HFFc6 (cell line): Measurements from ENCODE around the gene BRD4. TPM values are rescaled to one million over a fixed set of nuclear protein-coding genes. Genes with fewer than 3 reads are reported as not detected.
A peak's percentile ranks its signal among the peaks of the same experiment; 100 is the strongest.

Source experiments
- DNase-seq: peaks from one replicate; pipeline ENCODE4 v3.0.0-alpha.2; 2018
- H3K27ac Mint-ChIP-seq: 2 replicates; pipeline ENCODE4 v1.8.0; 2020; ENCODE audit warnings: mild to moderate bottlenecking, mixed read lengths
- H3K27me3 Mint-ChIP-seq: 2 replicates; pipeline ENCODE4 v1.8.0; 2021; ENCODE audit warnings: mild to moderate bottlenecking, moderate library complexity, mixed read lengths; ENCODE audit not compliant: insufficient read depth
- H3K36me3 Mint-ChIP-seq: 2 replicates; pipeline ENCODE4 v1.8.0; 2021; ENCODE audit warnings: low read depth, mixed read lengths
- H3K4me1 Mint-ChIP-seq: 2 replicates; pipeline ENCODE4 v1.8.0; 2020; ENCODE audit warnings: low read depth, mixed read lengths
- H3K4me3 Mint-ChIP-seq: 2 replicates; pipeline ENCODE4 v1.8.0; 2020; ENCODE audit warnings: mild to moderate bottlenecking, moderate library complexity, mixed read lengths
- H3K9me3 Mint-ChIP-seq: 2 replicates; pipeline ENCODE4 v1.8.0; 2020; ENCODE audit warnings: mild to moderate bottlenecking, mixed read lengths
- total RNA-seq, 6 experiments: library from RNA; stranded (reverse); fragmentation: NEBNext Ultra II Directional; extraction: Animal tissue kit (Norgen Biotek cat#: 25700); gene quantifications; 2 replicates in 1 of 6; 3 replicates in 5 of 6; pipeline ENCODE4 v1.2.3, GENCODE V29; 2021
- TF ChIP-seq, protein P1 (sequence below): fragments of 200-600 bp; sonication (generic); IDR thresholded peaks from 2 replicates; pipeline ENCODE4 v1.5.0; 2021; ENCODE audit warnings: antibody characterized with exemption, mild to moderate bottlenecking

The BRD4 gene
- total RNA-seq, 6 experiments from 2014 or later = 74.9 to 85.2 (median 81.5) TPM

DNA sequence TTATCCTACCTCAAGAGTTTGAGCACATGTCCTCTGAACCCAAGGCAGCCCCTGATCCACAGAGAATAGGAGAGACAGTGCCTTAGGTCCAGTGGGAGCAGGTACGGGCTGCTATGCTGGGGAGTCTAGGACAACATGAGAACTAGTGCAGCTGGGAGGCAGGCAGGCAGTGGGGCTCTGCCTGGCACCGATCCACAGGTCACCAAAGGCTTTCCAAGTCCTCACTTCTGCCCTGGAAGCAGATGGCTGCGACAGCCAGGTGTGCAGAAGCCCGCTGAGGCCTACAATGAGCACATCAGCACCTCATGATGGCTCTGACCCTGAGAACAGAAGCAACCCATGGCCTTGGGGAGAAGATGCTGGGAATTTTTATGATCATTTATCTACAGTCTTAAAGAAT, 70.3 kb downstream of the BRD4 start:
- no peaks in the 10 kb centered on the region for H3K9me3 Mint-ChIP-seq
- TF ChIP-seq, protein P1, sequence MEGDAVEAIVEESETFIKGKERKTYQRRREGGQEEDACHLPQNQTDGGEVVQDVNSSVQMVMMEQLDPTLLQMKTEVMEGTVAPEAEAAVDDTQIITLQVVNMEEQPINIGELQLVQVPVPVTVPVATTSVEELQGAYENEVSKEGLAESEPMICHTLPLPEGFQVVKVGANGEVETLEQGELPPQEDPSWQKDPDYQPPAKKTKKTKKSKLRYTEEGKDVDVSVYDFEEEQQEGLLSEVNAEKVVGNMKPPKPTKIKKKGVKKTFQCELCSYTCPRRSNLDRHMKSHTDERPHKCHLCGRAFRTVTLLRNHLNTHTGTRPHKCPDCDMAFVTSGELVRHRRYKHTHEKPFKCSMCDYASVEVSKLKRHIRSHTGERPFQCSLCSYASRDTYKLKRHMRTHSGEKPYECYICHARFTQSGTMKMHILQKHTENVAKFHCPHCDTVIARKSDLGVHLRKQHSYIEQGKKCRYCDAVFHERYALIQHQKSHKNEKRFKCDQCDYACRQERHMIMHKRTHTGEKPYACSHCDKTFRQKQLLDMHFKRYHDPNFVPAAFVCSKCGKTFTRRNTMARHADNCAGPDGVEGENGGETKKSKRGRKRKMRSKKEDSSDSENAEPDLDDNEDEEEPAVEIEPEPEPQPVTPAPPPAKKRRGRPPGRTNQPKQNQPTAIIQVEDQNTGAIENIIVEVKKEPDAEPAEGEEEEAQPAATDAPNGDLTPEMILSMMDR = no peak
- no peak overlapping the region for H3K4me3 Mint-ChIP-seq
- H3K36me3 Mint-ChIP-seq = peaks cover 17% of the 10 kb centered on the region; the same call in 1 of the 2 replicates
- H3K4me1 Mint-ChIP-seq = peaks cover 15% of the 10 kb centered on the region
- H3K27me3 Mint-ChIP-seq = peaks cover 5% of the 10 kb centered on the region
- no peak for DNase-seq
- no peak overlapping the region for H3K27ac Mint-ChIP-seq

DNA sequence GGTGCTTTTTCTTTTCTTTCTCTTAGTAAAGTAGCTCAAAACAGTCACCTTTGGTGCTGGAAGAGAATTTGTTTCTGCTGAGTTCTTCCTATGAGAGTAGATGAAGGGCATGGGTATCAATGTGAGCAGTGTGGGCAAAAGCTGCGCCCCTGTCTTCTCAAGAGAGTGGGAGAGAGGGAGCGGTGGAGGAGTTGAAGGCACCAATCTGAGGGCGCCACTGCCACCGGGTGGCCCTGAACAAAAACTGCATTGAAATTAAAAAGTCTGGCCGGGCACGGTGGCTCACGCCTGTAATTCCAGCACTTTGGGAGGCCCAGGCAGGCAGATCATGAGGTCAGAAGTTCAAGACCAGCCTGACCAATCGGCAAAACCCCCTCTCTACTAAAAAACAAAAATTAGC, 71.4 kb downstream of the BRD4 start:
- Mint-ChIP-seq H3K9me3 (no peaks in the 10 kb centered on the region), H3K27ac (peak overlapping the region; percentile 46), H3K36me3 (peaks cover 23% of the 10 kb centered on the region), H3K4me3 (no peak overlapping the region), H3K4me1 (peaks cover 7% of the 10 kb centered on the region), H3K27me3 (peaks cover 5% of the 10 kb centered on the region)
- no peak for DNase-seq
- TF ChIP-seq, protein P1 = peak; percentile 61

DNA sequence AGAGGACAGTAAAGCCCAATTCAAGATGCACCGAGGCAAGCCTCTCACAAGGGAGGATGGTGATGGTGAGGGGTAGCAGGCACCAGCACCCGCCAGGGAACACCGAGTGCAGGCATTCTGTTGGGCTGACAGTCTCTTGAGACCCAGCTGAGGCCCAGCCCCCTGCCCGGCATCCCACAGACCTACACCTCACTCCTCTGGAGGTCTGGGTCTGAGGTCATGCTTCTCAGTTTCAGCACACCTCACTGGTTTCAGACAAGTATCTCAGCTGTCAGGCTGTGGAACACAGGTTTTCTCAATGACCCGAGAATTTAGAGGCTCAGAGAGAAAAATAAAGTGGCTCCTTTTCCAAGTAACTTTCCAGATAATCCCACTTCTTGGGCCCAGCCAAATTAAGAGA, 72.4 kb downstream of the BRD4 start:
- no peak overlapping the region for H3K4me3 Mint-ChIP-seq
- peaks cover 21% of the 10 kb centered on the region for H3K36me3 Mint-ChIP-seq
- no peaks in the 10 kb centered on the region for H3K4me1 Mint-ChIP-seq
- DNase-seq = no peak
- TF ChIP-seq, protein P1 = no peak
- no peaks in the 10 kb centered on the region for H3K9me3 Mint-ChIP-seq
- no peak overlapping the region for H3K27ac Mint-ChIP-seq
- peaks cover 5% of the 10 kb centered on the region for H3K27me3 Mint-ChIP-seq

DNA sequence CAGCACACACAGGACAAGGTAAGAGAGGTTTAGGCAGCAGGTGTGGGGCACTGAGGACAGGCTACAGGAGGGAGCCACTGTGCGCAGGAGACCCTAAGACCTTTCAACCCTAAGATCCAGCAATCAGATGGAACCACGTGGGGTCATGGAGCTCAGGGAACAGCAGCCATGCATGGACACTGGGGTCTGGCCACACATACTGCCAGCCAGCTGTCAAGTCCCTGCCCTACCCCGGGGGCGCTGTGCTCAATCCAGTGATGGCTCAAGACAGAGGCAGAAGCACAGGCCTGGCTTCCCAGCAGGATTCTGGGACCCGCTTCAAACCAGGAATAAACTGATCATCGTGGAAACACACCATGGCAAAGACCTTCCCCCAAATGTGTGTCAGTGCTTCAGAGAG, 74.6 kb downstream of the BRD4 start:
- no peak overlapping the region for H3K4me3 Mint-ChIP-seq

DNA sequence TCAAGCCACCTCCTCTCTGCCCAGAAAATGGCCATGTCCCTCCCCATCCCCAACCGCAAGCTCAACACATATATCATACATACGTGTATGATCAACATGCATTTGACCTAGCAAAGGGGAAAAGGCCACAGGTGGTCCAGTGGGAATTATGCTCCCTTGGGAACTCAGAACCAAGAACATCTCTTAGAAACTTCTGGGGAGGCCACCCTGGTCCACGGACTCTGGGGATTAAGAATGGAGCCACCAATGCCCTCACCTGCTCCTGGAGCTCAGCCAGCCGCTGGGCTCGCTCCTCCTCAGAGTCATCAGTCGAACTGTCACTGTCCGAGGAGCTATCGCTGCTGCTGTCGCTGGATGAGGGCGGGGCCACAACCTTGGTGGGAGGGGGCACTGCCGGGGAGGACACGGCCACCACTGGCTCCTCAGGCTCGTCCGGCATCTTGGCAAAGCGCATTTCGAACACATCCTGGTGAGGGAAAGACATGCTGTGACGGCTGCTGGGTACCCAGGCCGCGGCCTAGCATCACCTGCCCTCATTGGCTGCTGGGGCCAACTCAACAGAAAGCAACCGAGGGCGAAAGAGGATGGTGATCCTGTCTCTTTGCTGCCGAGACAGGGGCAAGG, 75.5 kb downstream of the BRD4 start:
- TF ChIP-seq, protein P1 = no peak
- H3K27me3 Mint-ChIP-seq = peaks cover 7% of the 10 kb centered on the region
- no peak for DNase-seq
- H3K4me3 Mint-ChIP-seq = no peak overlapping the region
- no peaks in the 10 kb centered on the region for H3K9me3 Mint-ChIP-seq
- peaks cover 20% of the 10 kb centered on the region for H3K4me1 Mint-ChIP-seq
- no peak overlapping the region for H3K27ac Mint-ChIP-seq
- peaks cover 31% of the 10 kb centered on the region for H3K36me3 Mint-ChIP-seq

More for the DNA sequence above, 74.6 kb downstream of the BRD4 start:
- peaks cover 23% of the 10 kb centered on the region for H3K36me3 Mint-ChIP-seq
- TF ChIP-seq, protein P1 = peak; percentile 25
- no peak for DNase-seq
- H3K27me3 Mint-ChIP-seq = peaks cover 5% of the 10 kb centered on the region
- peaks cover 10% of the 10 kb centered on the region for H3K4me1 Mint-ChIP-seq
- H3K27ac Mint-ChIP-seq = no peak overlapping the region
- no peaks in the 10 kb centered on the region for H3K9me3 Mint-ChIP-seq
